NB4 (cell line): ENCODE data around the gene GPR107.

ENCODE experiments used
- DNase-seq: peaks from one replicate; pipeline ENCODE4 v3.0.0; 2010; ENCODE audit warnings: low read depth
- H3K4me3 ChIP-seq: one replicate; pipeline ENCODE4 v1.5.1; 2011; ENCODE audit warnings: mild to moderate bottlenecking, low read depth, low read length, moderate library complexity
- CTCF ChIP-seq: IDR thresholded peaks from one replicate; pipeline ENCODE4 v1.5.1; 2012; ENCODE audit warnings: low read depth, low read length
- MAX ChIP-seq: IDR thresholded peaks from 2 replicates; pipeline ENCODE4 v1.6.1; 2011; ENCODE audit warnings: low read depth, low read length
- MYC ChIP-seq: IDR thresholded peaks from 2 replicates; pipeline ENCODE4 v1.6.1; 2011; ENCODE audit warnings: low read depth, low read length
- POLR2A ChIP-seq: IDR thresholded peaks from 2 replicates; pipeline ENCODE4 v1.6.1; 2011; ENCODE audit warnings: mild to moderate bottlenecking; ENCODE audit not compliant: insufficient read length; ENCODE audit errors: extremely low read depth

The GPR107 gene

GRCh38 chr9:130060296-130060695 is 6.6 kb downstream of the GPR107 start:
- no peak for TF ChIP-seq MYC
- no peak for TF ChIP-seq POLR2A
- TF ChIP-seq MAX = no peak
- TF ChIP-seq CTCF = no peak
- H3K4me3 ChIP-seq = no peak overlapping the region
- DNase-seq = no peak

GRCh38 chr9:130062750-130063149 is 9.0 kb downstream of the GPR107 start:
- TF ChIP-seq MAX = no peak
- TF ChIP-seq CTCF = no peak
- TF ChIP-seq MYC = no peak
- no peak for TF ChIP-seq POLR2A
- DNase-seq = no peak

GRCh38 chr9:130064621-130065020 is 10.9 kb downstream of the GPR107 start:
- TF ChIP-seq MYC (no peak), POLR2A (no peak), MAX (no peak), CTCF (no peak)
- DNase-seq = no peak
- no peak overlapping the region for H3K4me3 ChIP-seq

More at GRCh38 chr9:130062750-130063149, 9.0 kb downstream of the GPR107 start:
- H3K4me3 ChIP-seq = no peak overlapping the region

GRCh38 chr9:130069048-130069447 is 15.3 kb downstream of the GPR107 start:
- DNase-seq = peak; percentile 24

GRCh38 chr9:130072515-130073235 is 19.0 kb downstream of the GPR107 start:
- no peak overlapping the region for H3K4me3 ChIP-seq
- no peak for TF ChIP-seq MAX
- no peak for TF ChIP-seq MYC
- no peak for TF ChIP-seq CTCF
- no peak for TF ChIP-seq POLR2A
- no peak for DNase-seq

More at GRCh38 chr9:130069048-130069447, 15.3 kb downstream of the GPR107 start:
- no peak for TF ChIP-seq MAX
- no peak for TF ChIP-seq CTCF
- TF ChIP-seq MYC = no peak
- TF ChIP-seq POLR2A = no peak
- no peak overlapping the region for H3K4me3 ChIP-seq
